SIG-M5 treated with dmso at 0.1 percent for 504 hours (cell line): ENCODE data around the gene RHOB.

ENCODE experiments used
- DNase-seq: peaks from one replicate; lab custom pipeline; 2025; ENCODE audit not compliant: unreplicated experiment; lab: John Stamatoyannopoulos, UW

The RHOB gene

GRCh38 chr2:20472569-20472968 lies 25.7 kb downstream of the RHOB start:
- DNase-seq, result no peak

- no peak for DNase-seq
Measured at GRCh38 chr2:20473128-20473527, 26.3 kb downstream of the RHOB start.

DNA sequence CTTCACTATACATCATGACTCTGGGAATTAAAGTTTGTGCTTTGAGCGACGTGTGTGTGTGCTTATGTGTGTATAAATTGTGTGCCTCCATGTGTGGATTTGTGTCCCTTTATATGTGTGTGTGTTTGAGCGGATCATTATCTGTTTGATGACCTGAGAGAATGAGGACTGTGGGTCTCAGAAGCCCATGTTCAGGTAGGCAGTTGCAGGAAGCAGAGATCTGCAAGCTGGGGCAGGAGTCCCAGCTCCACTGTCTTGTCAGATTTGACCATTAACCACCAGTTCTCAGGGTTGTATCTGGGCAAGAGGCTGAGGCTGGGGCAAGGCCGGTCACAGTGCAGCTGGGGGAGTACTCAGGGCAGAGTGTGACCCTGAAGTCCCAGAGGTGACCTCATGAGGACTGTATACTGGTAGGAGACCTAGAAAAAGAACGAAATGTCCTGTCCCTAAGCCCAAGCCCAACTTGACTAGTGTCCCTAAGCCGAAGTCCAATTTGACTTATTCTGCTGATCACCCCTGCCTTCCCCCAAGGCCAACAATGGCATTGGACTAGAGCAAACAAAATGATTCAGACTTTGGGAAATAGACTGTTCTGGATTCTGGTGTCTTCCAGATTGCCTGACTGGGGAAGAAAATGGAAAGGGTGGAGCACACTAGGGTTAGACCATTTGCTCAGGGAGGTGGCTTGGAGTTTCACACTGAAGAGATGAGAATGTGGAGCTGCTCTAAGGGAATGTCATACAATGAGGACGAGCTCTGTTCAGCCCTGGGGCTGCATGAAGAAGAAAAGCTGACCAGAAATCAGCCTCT lies 28.1 kb downstream of the RHOB start:
- DNase-seq, result no peak

DNA sequence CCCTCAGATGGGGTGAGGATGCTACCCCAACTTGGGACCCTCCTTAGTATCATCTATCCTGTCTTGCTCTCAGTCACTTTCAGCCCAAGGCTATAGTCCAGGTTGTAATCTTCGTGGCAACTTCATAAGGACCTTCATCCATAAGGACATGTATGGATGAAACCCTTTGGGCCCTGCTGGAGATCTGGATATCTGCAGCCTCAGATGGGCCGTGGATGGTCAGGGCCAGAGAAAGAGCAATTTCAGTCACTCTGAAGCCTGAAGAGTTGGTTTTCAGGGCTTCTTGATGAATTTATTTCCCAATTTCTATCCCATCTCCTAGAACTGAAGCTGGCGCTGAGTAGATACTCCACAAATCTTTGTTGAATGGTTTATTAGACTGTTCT lies 28.7 kb downstream of the RHOB start:
- no peak for DNase-seq

- DNase-seq, result no peak
Measured at GRCh38 chr2:20476481-20476880, 29.6 kb downstream of the RHOB start.

DNA sequence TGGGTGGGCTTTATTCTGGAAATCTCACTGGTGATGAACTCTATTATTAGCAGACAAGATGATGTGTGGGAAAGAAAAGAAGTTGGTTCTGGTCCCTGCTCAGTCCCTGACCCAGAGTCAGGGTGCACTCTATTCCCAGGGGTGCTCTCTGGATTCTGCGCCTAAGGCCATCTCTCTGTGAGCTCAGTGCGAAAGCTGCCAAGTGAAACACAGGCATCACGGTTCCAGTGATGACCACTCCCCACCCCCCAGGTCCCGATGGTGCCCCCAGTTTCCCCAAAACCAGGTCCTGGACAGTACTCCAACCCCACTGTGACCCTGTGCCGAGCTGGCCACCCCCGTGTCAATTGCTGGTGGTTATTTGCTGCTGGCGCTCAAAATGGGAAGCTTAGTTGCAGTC lies 30.1 kb downstream of the RHOB start:
- DNase-seq, result no peak

- no peak for DNase-seq
Measured at GRCh38 chr2:20478961-20479360, 32.1 kb downstream of the RHOB start.

DNA sequence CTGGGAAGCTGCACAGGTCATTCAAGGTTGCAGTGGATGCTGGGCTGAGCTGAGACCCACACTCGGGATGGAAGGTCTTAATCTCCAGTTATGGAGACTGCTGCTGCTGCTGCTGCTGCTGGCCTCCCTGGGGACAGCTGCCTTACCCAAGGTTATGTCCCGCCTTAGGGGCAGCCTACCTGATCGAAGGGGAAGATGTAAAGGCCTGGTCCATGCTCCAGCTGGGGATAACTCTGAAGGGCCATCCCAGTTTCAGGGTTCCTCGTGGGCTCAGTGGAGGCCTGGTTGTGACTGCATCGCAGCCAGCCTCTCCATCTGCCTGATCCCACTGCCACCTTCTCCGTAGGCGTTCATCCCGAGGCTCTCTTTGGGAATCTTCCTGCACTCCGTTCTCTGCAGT lies 33.0 kb downstream of the RHOB start:
- no peak for DNase-seq

GRCh38 chr2:20480913-20481312 lies 34.0 kb downstream of the RHOB start:
- DNase-seq, result no peak

DNA sequence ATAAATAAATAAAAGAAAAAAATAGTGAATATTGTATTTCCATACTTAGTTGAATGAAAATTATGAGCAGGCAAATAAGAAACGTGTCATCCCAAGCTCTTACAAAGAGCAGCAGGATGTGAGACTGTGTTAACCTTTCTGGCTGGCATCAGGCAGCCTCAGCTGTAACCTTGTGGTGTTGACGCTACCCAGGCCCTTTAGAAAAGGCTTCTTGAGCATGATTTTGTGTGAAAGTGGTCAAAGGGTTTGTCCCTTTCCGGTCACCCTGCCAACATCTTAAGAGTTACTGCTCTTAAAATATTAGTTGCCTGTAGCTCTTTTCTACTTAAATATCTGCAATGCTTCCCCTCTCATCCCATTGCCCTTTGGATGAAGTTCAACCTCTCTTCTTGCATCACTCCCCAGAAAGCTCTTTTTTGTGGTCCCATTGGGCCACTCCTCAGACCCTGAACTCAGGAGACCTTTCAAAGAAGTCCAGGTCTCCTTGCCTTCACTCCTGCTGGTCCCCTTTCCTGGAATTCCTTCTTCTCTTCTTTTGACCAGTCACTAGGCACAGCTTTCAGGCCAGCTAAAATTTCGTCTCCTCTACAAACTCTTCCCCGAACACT lies 35.0 kb downstream of the RHOB start:
- no peak for DNase-seq

DNA sequence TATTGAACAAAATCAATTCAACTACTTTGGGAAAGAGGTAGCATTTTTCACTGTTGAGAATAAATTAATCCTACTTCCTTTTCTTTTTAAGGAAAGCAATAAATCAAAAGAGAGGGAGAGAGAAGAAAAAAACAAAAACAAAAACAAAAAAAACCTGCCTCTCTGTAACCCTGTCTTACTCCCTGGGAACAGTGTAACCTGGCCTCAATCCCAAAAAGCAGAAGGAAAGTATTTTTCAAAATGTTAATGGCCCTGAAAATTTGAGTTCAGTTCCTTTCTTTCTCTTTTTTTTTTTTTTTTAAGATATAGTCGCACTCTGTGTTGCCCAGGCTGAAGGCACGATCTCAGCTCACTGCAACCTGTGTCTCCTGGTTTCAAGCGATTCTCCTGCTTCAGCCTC lies 35.9 kb downstream of the RHOB start:
- no peak for DNase-seq

GRCh38 chr2:20483194-20483895 lies 36.5 kb downstream of the RHOB start:
- no peak for DNase-seq

- no peak for DNase-seq
Measured at GRCh38 chr2:20484034-20484617, 37.3 kb downstream of the RHOB start.

DNA sequence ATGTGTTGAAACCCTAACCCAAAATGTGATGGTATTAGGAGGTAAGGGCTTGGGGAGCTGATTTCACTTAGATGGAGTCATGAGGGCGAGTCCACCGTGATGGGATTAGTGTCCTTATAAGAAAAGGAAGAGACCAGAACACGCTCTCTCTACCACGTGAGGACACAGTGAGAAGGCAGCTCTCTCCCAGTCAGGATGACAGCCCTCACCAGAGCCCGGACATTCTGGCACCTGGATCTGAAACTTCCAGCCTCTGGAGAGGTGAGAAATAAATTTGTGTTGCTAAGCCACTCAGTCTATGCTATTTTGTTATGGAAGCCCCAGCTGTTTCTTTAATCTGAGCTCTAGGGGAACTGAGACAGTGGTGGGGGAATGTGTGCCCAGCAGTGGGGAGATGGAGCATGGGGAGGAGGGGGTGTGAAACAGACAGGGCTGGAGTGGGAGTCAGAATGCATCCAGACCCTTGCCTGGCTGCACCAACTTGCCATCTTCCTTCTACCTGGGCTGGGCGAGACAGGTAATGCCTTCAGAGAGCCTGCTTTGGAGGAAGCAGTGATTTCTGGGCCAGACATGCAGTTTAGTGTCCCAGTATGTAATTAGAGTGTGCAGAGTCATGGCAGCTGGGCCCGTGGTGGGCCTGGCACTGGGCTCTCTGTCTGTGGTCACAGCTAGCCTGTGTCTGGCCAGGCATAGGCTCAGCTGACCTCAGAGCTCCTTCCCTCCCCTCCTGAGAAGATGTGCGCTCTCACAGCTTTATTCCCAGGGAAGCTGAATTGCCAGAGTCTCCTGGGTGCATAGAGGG lies 38.1 kb downstream of the RHOB start:
- no peak for DNase-seq

DNA sequence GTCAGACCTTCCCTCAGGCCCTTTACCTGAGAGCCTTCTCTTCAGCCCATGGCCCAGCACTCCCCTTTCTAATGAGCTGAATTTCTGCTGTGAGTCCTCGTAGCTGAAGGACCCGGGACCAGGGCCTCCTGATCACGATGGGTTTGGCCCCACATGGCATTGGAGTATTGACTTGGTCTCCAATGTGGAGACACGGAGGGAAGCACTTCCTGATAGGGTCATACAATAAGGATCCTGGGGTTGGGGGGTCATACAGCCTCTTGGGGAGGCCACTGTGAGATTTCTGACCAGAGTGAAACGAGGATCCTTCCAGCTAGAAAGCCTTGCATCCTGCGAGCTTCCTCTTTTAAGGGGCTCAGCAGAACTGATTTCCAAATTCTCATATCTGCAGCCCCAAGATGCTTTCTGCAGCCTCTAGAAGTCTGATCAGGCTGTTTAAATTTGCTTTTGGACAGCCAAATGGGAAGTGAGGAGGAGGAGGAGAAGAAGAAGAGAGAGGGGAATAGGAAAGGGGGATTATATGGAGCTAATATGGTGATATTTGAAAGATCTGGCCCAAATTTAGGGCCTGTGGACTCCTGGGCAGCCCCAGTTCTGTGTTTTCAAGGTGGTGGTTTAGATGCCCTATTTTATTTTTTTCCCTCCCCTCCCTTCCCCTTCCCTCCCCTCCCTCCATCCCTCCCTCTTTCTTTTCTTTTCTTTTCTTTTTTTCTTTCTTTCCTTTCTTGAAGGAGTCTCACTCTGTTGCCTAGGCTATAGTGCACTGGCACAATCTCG lies 38.9 kb downstream of the RHOB start:
- no peak for DNase-seq

DNA sequence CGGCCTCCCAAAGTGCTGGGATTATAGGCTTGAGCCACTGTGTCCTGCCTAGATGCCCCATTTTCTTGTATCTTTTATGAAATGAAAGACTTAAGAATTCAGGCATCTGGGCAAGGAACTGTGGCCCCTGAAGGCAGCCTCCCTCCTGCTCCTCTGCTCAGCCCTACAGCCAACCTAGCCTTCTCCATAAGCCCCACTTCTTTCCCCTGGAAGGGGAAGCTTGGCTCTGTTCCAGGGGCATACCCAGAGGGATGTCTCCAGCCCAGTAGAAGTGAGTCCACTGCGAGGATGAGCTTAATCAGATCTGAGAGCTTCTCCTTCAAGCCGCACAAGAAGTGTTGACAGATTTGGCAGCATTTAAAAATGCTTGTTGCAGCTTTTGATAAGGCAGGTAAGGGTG lies 39.7 kb downstream of the RHOB start:
- DNase-seq, result no peak

DNA sequence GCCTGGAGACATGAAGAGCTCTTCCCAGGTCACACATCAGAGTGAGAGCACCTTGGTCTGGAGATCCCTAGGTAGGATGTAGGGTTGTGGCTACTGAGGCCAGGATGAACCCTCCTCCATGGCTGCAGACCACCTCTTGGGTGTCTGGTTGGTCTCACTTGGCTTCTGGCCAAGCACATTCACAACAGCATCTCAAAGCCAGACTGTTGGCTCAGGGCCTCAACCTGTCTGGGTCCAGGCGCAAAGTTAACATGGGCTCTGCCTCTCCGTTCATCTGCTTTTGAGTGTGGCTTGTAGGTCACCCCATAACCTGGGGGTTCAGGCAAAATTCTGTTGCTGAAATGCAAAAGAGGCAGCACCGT lies 40.1 kb downstream of the RHOB start:
- no peak for DNase-seq

GRCh38 chr2:20487392-20488174 lies 40.7 kb downstream of the RHOB start:
- no peak for DNase-seq

DNA sequence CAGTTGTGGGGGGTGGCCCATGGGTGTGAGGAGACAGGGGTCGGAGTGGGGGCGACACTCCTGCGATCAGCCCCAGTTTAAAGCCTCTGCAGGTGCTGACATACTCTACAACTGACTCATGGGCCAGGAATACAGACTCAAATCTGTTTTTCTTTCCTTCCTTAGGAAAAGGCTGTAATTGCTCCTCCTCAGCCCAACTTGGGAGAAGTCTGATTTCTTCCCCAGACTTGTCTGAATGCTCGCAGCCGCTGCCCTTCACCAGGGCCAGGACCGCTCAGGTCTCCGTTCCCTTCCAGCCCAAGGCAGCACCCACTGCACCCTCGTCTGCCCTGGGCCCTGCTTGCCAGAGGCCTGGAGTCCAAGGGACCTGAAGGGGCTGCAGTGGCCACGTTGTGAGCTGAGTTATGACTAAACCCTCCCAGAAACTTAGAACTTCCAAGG lies 41.3 kb downstream of the RHOB start:
- DNase-seq, result no peak

DNA sequence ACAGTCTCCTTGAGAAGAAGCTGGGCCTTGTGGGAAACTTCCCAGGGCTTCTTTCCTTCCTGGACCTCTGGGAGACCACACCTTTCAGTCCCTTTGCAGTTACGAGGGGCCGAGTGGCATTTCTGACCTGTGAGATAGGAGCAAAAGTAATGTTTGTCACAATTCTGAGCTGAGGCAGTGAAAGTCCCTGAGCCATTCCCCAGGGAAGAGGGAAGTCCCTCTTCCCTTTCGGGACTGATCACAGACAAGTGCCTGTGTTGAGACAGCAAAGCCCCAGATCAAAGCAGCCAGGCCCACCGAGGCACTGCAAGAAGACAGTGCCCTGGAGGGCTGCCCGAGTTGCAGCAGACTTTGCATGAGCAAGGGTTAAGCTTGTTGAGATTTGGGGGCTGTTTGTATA lies 41.9 kb downstream of the RHOB start:
- no peak for DNase-seq
